Measurements from ENCODE around the gene FHIT. TPM values are rescaled to one million over a fixed set of nuclear protein-coding genes. Genes with fewer than 3 reads are reported as not detected.

The FHIT gene
- total and polyA plus RNA-seq, 10 of the 15 experiments (the other 5 are each of a cell fraction or from before 2014, with no cell fraction given), result 4.2 to 14.9 (median 9.4) TPM

GRCh38 chr3:60779637-60780036 is 471.6 kb downstream of the FHIT start:
- no peak for FAIRE-seq
- no peak for ATAC-seq

More at GRCh38 chr3:60779637-60780036, 471.6 kb downstream of the FHIT start:
- BruUV-seq (replicated peaks), result no TSS peak
- no peak overlapping the region for H3K27ac ChIP-seq (ENCODE audit: control insufficient read depth, insufficient read depth)
- no peak overlapping the region for H2AFZ ChIP-seq (ENCODE audit: control insufficient read depth, low read depth, low read length)
- no peaks in the 10 kb centered on the region for H3K36me3 ChIP-seq (ENCODE audit: control insufficient read depth in 2 of 2, insufficient read depth in 2 of 2, low read length in 1 of 2)
- POLR2A ChIA-PET, result no interaction called here
- 52% methylated on average over 7 of the region's 7 CpGs for WGBS (ENCODE audit: insufficient coverage, insufficient replicate concordance, low lambda C conversion rate, missing lambda C conversion rate)
- CTCF ChIA-PET, result no interaction called here
- no peak for DNase-seq (ENCODE audit: low read depth, low spot score)
- RAD21 ChIA-PET (ENCODE audit: unreplicated experiment), result no interaction called here
- TF ChIP-seq IKZF2 (IDR thresholded peaks at IDR 0.05), result no peak
- TF ChIP-seq MYB (IDR thresholded peaks at IDR 0.05; ENCODE audit: borderline replicate concordance, low read depth, low read length), result no peak
- TF ChIP-seq PML (IDR thresholded peaks at IDR 0.05; ENCODE audit: low read length), result no peak
- TF ChIP-seq NFYA (IDR thresholded peaks at IDR 0.05; ENCODE audit: borderline replicate concordance, low read depth, low read length), result no peak
- TF ChIP-seq RELB (IDR thresholded peaks at IDR 0.05; ENCODE audit: low read depth), result no peak
- no peak for TF ChIP-seq TCF3 (IDR thresholded peaks at IDR 0.05; ENCODE audit: borderline replicate concordance, insufficient read depth, low read depth, low read length)
- TF ChIP-seq SMC3 (IDR thresholded peaks at IDR 0.05; ENCODE audit: borderline replicate concordance, low read length), result no peak
- TF ChIP-seq ZBTB33 (IDR thresholded peaks at IDR 0.05), result no peak
- TF ChIP-seq CBFB (IDR thresholded peaks at IDR 0.05; ENCODE audit: low read depth), result no peak
- TF ChIP-seq BCL3 (IDR thresholded peaks at IDR 0.05; ENCODE audit: borderline replicate concordance, insufficient read depth, low read depth, low read length, poor library complexity, severe bottlenecking), result no peak
- no peak for TF ChIP-seq SMAD5 (IDR thresholded peaks at IDR 0.05; ENCODE audit: low read depth)
- no peak for TF ChIP-seq CEBPZ (IDR thresholded peaks at IDR 0.05; ENCODE audit: low read depth, low read length)
- in situ Hi-C loops (cut with MboI) (no loop called here), intact Hi-C loops (cut with micrococcal nuclease; ENCODE audit: unreplicated experiment) (no loop called here)
- SMC1A ChIA-PET (ENCODE audit: uncharacterized antibody, unreplicated experiment), result interaction anchor here (0.8 to 2.0 kb wide), 3 partner anchors 12 to 18 kb away, joined by 3 to 5 read pairs (median 3); no protein-coding TSS in a partner anchor
- no peaks in the 10 kb centered on the region for H4K20me1 ChIP-seq (ENCODE audit: control insufficient read depth, insufficient read depth)
- no peaks in the 10 kb centered on the region for H3K27me3 ChIP-seq (replicated peaks in 1 of 2; ENCODE audit: control insufficient read depth in 2 of 2, insufficient read depth in 2 of 2, low read length in 1 of 2)
- H3K79me2 ChIP-seq (ENCODE audit: control insufficient read depth, insufficient read depth, low read length), result no peaks in the 10 kb centered on the region
- no peaks in the 10 kb centered on the region for H3K4me1 ChIP-seq (ENCODE audit: control insufficient read depth, insufficient read depth, low read length)
- H3K9ac ChIP-seq (ENCODE audit: control insufficient read depth, insufficient read depth, low read length), result no peak overlapping the region
- H3K9me3 ChIP-seq (replicated peaks; ENCODE audit: control insufficient read depth, insufficient read depth, low read length), result no peaks in the 10 kb centered on the region; the same call in 2 of the 3 replicates
- no peak overlapping the region for H3K4me2 ChIP-seq (ENCODE audit: control insufficient read depth, insufficient read depth)
- H3K4me3 ChIP-seq, result no peak overlapping the region
